Measurements from ENCODE around the gene RPH3AL. TPM values are rescaled to one million over a fixed set of nuclear protein-coding genes. Genes with fewer than 3 reads are reported as not detected.

RPH3AL gene
- total RNA-seq, 4 donors from 2014 or later, result 9.9 to 44.7 (median 21.5) TPM

DNA sequence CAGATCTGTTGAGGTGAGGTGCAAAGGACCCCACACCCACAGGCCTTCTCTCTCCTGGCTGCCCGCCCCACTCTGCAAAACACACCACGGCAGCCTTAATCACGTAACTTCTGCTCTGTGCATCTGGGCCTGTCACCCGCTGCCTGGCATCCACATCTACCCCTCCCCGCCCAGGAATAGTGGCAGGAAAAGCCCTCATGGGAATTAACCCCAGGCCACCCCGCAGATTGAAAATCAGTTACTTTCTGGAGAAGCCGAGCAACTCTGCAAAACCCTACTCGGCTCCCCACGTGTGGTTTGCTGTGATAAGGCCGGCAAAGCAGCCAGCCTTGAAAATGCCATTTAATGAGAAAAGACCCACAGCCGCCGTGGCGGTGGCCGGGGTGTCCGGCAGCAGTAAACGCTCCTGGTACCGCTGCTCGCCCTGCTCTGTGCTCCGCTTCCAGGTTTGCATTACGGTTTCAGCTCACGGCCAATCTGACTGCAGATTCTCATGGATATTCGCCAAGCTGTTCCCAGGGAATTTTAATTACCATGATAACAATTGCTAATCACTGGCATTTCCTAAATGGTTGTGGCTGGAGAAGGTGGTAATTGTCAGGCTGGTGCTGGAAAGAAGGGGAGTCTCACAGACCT is 93.1 kb downstream of the RPH3AL start:
- TF ChIP-seq POLR2A (IDR thresholded peaks at IDR 0.05), result no peak
- TF ChIP-seq, protein P1, sequence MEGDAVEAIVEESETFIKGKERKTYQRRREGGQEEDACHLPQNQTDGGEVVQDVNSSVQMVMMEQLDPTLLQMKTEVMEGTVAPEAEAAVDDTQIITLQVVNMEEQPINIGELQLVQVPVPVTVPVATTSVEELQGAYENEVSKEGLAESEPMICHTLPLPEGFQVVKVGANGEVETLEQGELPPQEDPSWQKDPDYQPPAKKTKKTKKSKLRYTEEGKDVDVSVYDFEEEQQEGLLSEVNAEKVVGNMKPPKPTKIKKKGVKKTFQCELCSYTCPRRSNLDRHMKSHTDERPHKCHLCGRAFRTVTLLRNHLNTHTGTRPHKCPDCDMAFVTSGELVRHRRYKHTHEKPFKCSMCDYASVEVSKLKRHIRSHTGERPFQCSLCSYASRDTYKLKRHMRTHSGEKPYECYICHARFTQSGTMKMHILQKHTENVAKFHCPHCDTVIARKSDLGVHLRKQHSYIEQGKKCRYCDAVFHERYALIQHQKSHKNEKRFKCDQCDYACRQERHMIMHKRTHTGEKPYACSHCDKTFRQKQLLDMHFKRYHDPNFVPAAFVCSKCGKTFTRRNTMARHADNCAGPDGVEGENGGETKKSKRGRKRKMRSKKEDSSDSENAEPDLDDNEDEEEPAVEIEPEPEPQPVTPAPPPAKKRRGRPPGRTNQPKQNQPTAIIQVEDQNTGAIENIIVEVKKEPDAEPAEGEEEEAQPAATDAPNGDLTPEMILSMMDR (IDR thresholded peaks at IDR 0.05), result no peak
- Histone ChIP-seq H3K4me3 (no peak overlapping the region), H3K9me3 (no peaks in the 10 kb centered on the region), H3K27ac (no peak overlapping the region), H3K36me3 (no peaks in the 10 kb centered on the region), H3K27me3 (no peaks in the 10 kb centered on the region), H3K4me1 (no peaks in the 10 kb centered on the region)
- intact Hi-C loops (cut with DNase I; ENCODE audit: low total_unique reads), result no loop called here
- peak; percentile 5 to 10 for DNase-seq

DNA sequence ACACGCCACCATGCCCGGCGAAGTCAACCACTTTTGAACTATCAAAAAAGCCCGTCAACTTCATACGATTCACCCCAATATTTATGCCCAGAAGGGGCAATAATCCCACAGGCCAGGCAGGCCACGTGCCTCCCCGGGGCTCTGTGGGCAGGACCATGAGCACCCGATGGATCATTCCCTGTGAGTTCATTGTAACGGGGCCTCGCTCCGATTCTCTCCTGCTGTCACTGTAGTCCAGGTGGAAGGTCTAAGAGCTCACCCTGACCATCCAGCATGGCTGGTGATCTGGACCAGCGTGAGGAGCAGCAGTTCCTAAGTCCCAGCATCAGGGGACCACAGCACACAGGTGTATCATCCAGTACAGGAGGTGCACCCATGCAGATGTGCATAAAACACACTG is 93.7 kb downstream of the RPH3AL start:
- H3K36me3 ChIP-seq, result no peaks in the 10 kb centered on the region
- no peaks in the 10 kb centered on the region for H3K4me1 ChIP-seq
- H3K9me3 ChIP-seq, result no peaks in the 10 kb centered on the region
- H3K27me3 ChIP-seq, result no peaks in the 10 kb centered on the region
- DNase-seq, result peak in 1 of 2 donors; percentile 7
- TF ChIP-seq, protein P1 (IDR thresholded peaks at IDR 0.05), result no peak
- TF ChIP-seq POLR2A (IDR thresholded peaks at IDR 0.05), result no peak
- intact Hi-C loops (cut with DNase I; ENCODE audit: low total_unique reads), result no loop called here
- no peak overlapping the region for H3K27ac ChIP-seq
- H3K4me3 ChIP-seq, result no peak overlapping the region

DNA sequence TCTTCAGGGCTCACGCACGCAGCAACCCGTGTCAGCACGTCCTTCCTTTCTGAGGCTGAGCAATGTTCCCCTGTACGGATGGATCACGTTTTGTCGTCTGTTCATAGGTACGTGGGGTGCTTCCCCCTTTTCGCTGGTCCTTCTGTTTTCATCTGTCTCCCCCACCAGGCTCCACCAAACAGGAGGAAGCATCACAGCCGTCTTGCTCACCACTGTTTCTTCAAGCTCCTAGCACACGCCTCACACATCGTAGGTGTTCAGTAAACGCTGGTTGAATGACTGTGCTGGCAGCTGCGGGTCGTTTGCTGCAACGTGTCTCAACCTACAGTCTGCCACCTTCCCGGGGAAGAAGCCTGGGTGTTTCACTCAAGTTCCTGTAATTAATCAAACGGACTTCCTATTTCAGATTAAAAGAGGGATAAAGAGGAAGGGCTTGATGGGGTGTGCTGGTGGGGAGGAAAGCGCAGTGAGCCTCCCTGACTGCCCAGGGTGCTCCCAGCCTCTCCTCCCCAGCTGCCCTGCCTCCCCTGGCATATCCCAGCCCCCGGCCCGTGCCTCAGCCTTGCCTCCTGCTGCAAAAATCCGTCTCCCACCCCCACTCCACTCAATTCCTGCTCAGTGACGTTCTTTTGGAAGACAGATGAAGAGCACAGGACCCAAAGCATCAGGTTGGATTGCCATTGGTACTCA is 94.4 kb downstream of the RPH3AL start:
- intact Hi-C loops (cut with DNase I; ENCODE audit: low total_unique reads), result no loop called here
- H3K36me3 ChIP-seq, result no peaks in the 10 kb centered on the region
- H3K4me1 ChIP-seq, result no peaks in the 10 kb centered on the region
- no peaks in the 10 kb centered on the region for H3K9me3 ChIP-seq
- TF ChIP-seq POLR2A (IDR thresholded peaks at IDR 0.05), result no peak
- TF ChIP-seq, protein P1 (IDR thresholded peaks at IDR 0.05), result no peak
- no peak overlapping the region for H3K4me3 ChIP-seq
- DNase-seq, result peak; percentile 9 to 13
- no peaks in the 10 kb centered on the region for H3K27me3 ChIP-seq
- H3K27ac ChIP-seq, result no peak overlapping the region

DNA sequence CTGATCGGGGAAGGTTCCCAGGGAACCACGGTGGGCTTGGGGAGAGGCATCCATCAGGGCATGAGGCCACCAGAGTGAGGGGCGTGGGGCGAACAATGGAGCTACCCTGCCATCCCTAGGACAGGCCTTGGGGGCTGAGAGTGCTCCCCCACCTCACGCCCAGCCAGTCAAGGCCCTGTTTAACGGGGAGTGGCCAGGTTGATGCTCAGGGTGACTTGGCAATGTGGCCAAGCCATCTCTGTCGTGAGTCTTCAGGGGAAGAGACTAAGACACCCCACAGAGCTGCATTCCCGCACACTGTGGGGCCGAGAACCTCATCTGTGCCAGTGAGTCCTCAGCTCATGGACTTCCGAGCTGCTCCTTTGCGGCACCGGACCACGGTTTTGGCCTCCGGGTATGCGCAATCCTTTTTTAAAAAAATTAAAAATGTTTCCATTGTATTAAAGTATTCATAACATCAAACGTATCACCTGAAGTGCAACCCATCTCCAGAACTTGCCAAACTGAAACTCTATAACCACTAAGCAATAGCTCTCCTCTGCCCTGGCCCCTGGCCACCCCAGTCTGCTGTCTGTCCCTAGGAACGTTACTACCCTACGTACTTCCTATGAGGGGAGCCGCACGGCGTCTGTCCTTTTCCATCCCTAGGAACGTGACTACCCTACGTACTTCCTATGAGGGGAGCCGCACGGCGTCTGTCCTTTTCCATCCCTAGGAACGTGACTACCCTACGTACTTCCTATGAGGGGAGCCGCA is 99.3 kb downstream of the RPH3AL start:
- intact Hi-C loops (cut with DNase I; ENCODE audit: low total_unique reads), result no loop called here
- Histone ChIP-seq H3K4me3 (no peak overlapping the region), H3K36me3 (no peaks in the 10 kb centered on the region), H3K27ac (no peak overlapping the region), H3K9me3 (no peaks in the 10 kb centered on the region), H3K4me1 (no peaks in the 10 kb centered on the region), H3K27me3 (no peaks in the 10 kb centered on the region)
- TF ChIP-seq, protein P1 (IDR thresholded peaks at IDR 0.05), result no peak
- no peak for TF ChIP-seq POLR2A (IDR thresholded peaks at IDR 0.05)
- peak; percentile 8 for DNase-seq

DNA sequence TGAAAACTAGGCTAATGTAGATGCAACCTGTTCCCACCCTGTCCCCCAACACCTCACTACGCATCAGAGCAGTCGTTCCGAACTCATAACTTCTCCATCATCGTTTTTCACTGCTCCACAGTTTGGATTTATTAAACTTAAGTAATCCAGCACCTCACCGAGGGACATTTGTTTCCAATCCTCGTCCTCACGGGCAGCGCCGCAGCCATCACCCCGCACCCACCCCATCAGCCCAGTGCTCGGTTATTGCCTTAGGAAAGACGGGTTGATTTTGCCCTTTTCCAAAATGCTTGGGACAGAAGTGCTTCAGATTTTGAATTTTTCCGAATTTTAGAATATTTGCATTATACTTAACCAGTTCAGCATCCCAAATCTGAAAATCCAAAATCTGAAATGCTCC is 100.2 kb downstream of the RPH3AL start:
- Histone ChIP-seq H3K27me3 (no peaks in the 10 kb centered on the region), H3K9me3 (no peaks in the 10 kb centered on the region), H3K27ac (no peak overlapping the region), H3K4me3 (no peak overlapping the region), H3K36me3 (no peaks in the 10 kb centered on the region), H3K4me1 (no peaks in the 10 kb centered on the region)
- intact Hi-C loops (cut with DNase I; ENCODE audit: low total_unique reads), result no loop called here
- no peak for DNase-seq
- TF ChIP-seq POLR2A (IDR thresholded peaks at IDR 0.05), result no peak
- TF ChIP-seq, protein P1 (IDR thresholded peaks at IDR 0.05), result no peak
